AG10803 (cell line): Measurements from ENCODE around the gene NEO1.
A peak's percentile ranks its signal among the peaks of the same experiment; 100 is the strongest.

Experiments
- DNase-seq: peaks from one replicate; pipeline ENCODE4 v3.0.0; 2010; ENCODE audit warnings: low read depth
- H3K4me3 ChIP-seq: 2 replicates; pipeline ENCODE4 v1.5.1; 2011; ENCODE audit warnings: mild to moderate bottlenecking, low read length, control low read depth
- CTCF ChIP-seq: conservative IDR thresholded peaks from 2 replicates; pipeline ENCODE4 v1.5.1; 2011; ENCODE audit warnings: mild to moderate bottlenecking, low read length, control low read depth, inconsistent platforms

The NEO1 gene

GRCh38 chr15:73270366-73271097 is 218.3 kb downstream of the NEO1 start:
- no peak for DNase-seq
- TF ChIP-seq CTCF = no peak
- no peak overlapping the region for H3K4me3 ChIP-seq

GRCh38 chr15:73273181-73274002 is 221.1 kb downstream of the NEO1 start:
- TF ChIP-seq CTCF = peak; percentile 86
- H3K4me3 ChIP-seq = no peak overlapping the region
- peak; percentile 60 for DNase-seq

- no peak overlapping the region for H3K4me3 ChIP-seq
- peak; percentile 17 for DNase-seq
- no peak for TF ChIP-seq CTCF
Measured at GRCh38 chr15:73275862-73276261, 223.6 kb downstream of the NEO1 start.

GRCh38 chr15:73282567-73283365 is 230.5 kb downstream of the NEO1 start:
- H3K4me3 ChIP-seq = no peak overlapping the region
- no peak for DNase-seq
- TF ChIP-seq CTCF = no peak

- peak; percentile 33 for DNase-seq
- no peak for TF ChIP-seq CTCF
- no peak overlapping the region for H3K4me3 ChIP-seq
Measured at GRCh38 chr15:73283366-73283962, 231.2 kb downstream of the NEO1 start.

- no peak overlapping the region for H3K4me3 ChIP-seq
- peak; percentile 39 for DNase-seq
- peak; percentile 57 for TF ChIP-seq CTCF
Measured at GRCh38 chr15:73284090-73284716, 231.9 kb downstream of the NEO1 start.
